Hepatocyte (in vitro differentiated cells): ENCODE measurements around the gene COPS3. TPM values are rescaled to one million over a fixed set of nuclear protein-coding genes. Genes with fewer than 3 reads are reported as not detected.
"Not testable (repeated sequence)": the region's sequence is repeated elsewhere in the genome, so short reads cannot be mapped to it uniquely, and the experiment has no call there.

ENCODE experiments used
- DNase-seq: peaks from one replicate; pipeline ENCODE4 v3.0.0-alpha.2; 2016; ENCODE audit warnings: low spot score
- H2AFZ ChIP-seq: fragments of 200-600 bp; sonication (generic); 2 replicates; pipeline ENCODE4 v1.6.0; 2016; ENCODE audit warnings: antibody characterized with exemption, mild to moderate bottlenecking
- H3K27ac ChIP-seq: fragments of 200-600 bp; sonication (generic); 2 replicates; pipeline ENCODE4 v1.5.1; 2016; ENCODE audit warnings: mild to moderate bottlenecking
- H3K27me3 ChIP-seq: fragments of 200-600 bp; sonication (generic); 2 replicates; pipeline ENCODE4 v1.6.1; 2016
- H3K36me3 ChIP-seq: fragments of 200-600 bp; sonication (generic); replicated peaks from 2 replicates; pipeline ENCODE4 v1.5.1; 2016; ENCODE audit warnings: low read depth; ENCODE audit not compliant: insufficient read depth
- H3K4me1 ChIP-seq: fragments of 200-600 bp; sonication (generic); 2 replicates; pipeline ENCODE4 v1.5.1; 2016; ENCODE audit warnings: mild to moderate bottlenecking, moderate library complexity; ENCODE audit not compliant: insufficient read depth
- H3K4me2 ChIP-seq: fragments of 200-600 bp; sonication (generic); 2 replicates; pipeline ENCODE4 v1.6.0; 2016
- H3K4me3 ChIP-seq: fragments of 200-600 bp; sonication (generic); 2 replicates; pipeline ENCODE4 v1.5.1; 2016; ENCODE audit warnings: mild to moderate bottlenecking
- H3K79me2 ChIP-seq: fragments of 200-600 bp; sonication (generic); 2 replicates; pipeline ENCODE4 v1.6.0; 2017; ENCODE audit warnings: mild to moderate bottlenecking
- H3K9me2 ChIP-seq: fragments of 200-600 bp; sonication (generic); replicated peaks from 2 replicates; pipeline ENCODE4 v1.6.0; 2017; ENCODE audit warnings: mild to moderate bottlenecking; ENCODE audit not compliant: insufficient read depth
- H3K9me3 ChIP-seq: fragments of 200-600 bp; sonication (generic); 2 replicates; pipeline ENCODE4 v1.5.1; 2016; ENCODE audit warnings: low read depth, mild to moderate bottlenecking
- H4K20me1 ChIP-seq: fragments of 200-600 bp; sonication (generic); 2 replicates; pipeline ENCODE4 v1.6.0; 2016; ENCODE audit warnings: mild to moderate bottlenecking; ENCODE audit not compliant: insufficient read depth, poor library complexity, severe bottlenecking
- EZH2 ChIP-seq: fragments of 200-600 bp; sonication (generic); IDR thresholded peaks from 2 replicates; pipeline ENCODE4 v1.6.1; 2016; ENCODE audit warnings: antibody characterized with exemption, mild to moderate bottlenecking, borderline replicate concordance
- EZH2phosphoT487 ChIP-seq: fragments of 200-600 bp; sonication (generic); IDR thresholded peaks from one replicate; pipeline ENCODE4 v1.6.1; 2018; ENCODE audit warnings: antibody characterized with exemption, mild to moderate bottlenecking, low read depth, moderate library complexity; ENCODE audit not compliant: unreplicated experiment, severe bottlenecking
- WGBS: methylation state at CpG from one replicate; pipeline ENCODE4 v1.1.6; 2016; ENCODE audit warnings: low lambda C conversion rate; ENCODE audit errors: missing lambda C conversion rate; 5-methylcytosine and 5-hydroxymethylcytosine counted together
- polyA plus RNA-seq: library from polyadenylated mRNA; unstranded; fragments of >200 nt; fragmentation: Nextera tagmentation; extraction: Ambion mirVana; gene quantifications from 2 replicates; pipeline ENCODE4 v1.2.1, GENCODE V29; 2016
- total RNA-seq: library from RNA; depleted of rRNA; stranded (reverse); fragments of >200 nt; gene quantifications from 2 replicates; pipeline ENCODE4 v1.2.3, GENCODE V29; 2014
- TF ChIP-seq, protein P1 (sequence below): fragments of 200-600 bp; sonication (generic); IDR thresholded peaks from 2 replicates; pipeline ENCODE4 v1.5.1; 2016; ENCODE audit warnings: antibody characterized with exemption, mild to moderate bottlenecking; ENCODE audit not compliant: poor library complexity

The COPS3 gene
- total and polyA plus RNA-seq, 2 experiments from 2014 or later: 56.4 to 69.5 TPM

- H3K79me2 ChIP-seq: no peaks in the 10 kb centered on the region
- no peak for DNase-seq
- H3K4me2 ChIP-seq: peak overlapping the region; percentile 92
- no peaks in the 10 kb centered on the region for H3K9me2 ChIP-seq
- H3K27me3 ChIP-seq: no peaks in the 10 kb centered on the region
- H3K36me3 ChIP-seq: no peaks in the 10 kb centered on the region
- H3K9me3 ChIP-seq: no peaks in the 10 kb centered on the region
- TF ChIP-seq, protein P1, sequence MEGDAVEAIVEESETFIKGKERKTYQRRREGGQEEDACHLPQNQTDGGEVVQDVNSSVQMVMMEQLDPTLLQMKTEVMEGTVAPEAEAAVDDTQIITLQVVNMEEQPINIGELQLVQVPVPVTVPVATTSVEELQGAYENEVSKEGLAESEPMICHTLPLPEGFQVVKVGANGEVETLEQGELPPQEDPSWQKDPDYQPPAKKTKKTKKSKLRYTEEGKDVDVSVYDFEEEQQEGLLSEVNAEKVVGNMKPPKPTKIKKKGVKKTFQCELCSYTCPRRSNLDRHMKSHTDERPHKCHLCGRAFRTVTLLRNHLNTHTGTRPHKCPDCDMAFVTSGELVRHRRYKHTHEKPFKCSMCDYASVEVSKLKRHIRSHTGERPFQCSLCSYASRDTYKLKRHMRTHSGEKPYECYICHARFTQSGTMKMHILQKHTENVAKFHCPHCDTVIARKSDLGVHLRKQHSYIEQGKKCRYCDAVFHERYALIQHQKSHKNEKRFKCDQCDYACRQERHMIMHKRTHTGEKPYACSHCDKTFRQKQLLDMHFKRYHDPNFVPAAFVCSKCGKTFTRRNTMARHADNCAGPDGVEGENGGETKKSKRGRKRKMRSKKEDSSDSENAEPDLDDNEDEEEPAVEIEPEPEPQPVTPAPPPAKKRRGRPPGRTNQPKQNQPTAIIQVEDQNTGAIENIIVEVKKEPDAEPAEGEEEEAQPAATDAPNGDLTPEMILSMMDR: no peak
- TF ChIP-seq EZH2phosphoT487 (no peak), EZH2 (no peak)
- no peak overlapping the region for H3K27ac ChIP-seq
- H3K4me3 ChIP-seq: peak overlapping the region; percentile 0
- 36% methylated on average over 13 of the region's 21 CpGs for WGBS
- H3K4me1 ChIP-seq: peaks cover 5% of the 10 kb centered on the region
- H4K20me1 ChIP-seq: no peaks in the 10 kb centered on the region
- peak overlapping the region; percentile 86 for H2AFZ ChIP-seq
Observed at GRCh38 chr17:17303847-17304490, 22.9 kb upstream of the COPS3 start.

- Histone ChIP-seq H3K79me2 (no peaks in the 10 kb centered on the region), H3K9me3 (no peaks in the 10 kb centered on the region), H3K36me3 (no peaks in the 10 kb centered on the region), H2AFZ (peak within 1 kb of the TSS; percentile 86), H3K4me2 (peak within 1 kb of the TSS; percentile 92), H3K4me1 (peaks cover 5% of the 10 kb centered on the region), H4K20me1 (no peaks in the 10 kb centered on the region), H3K4me3 (peak within 1 kb of the TSS; percentile 63), H3K27me3 (no peaks in the 10 kb centered on the region), H3K9me2 (no peaks in the 10 kb centered on the region), H3K27ac (peak within 1 kb of the TSS; percentile 65)
- TF ChIP-seq, protein P1: no peak
- no peak for TF ChIP-seq EZH2
- TF ChIP-seq EZH2phosphoT487: no peak
- peak; percentile 88 for DNase-seq
- WGBS: 2% methylated on average over 44 of the region's 107 CpGs
Observed at GRCh38 chr17:17303010-17303846, 22.2 kb upstream of the COPS3 start, which contains the start of gene NT5M. NT5M (plus strand) TSS chr17:17303373; CDS start chr17:17303551, 178 bp downstream.

DNA sequence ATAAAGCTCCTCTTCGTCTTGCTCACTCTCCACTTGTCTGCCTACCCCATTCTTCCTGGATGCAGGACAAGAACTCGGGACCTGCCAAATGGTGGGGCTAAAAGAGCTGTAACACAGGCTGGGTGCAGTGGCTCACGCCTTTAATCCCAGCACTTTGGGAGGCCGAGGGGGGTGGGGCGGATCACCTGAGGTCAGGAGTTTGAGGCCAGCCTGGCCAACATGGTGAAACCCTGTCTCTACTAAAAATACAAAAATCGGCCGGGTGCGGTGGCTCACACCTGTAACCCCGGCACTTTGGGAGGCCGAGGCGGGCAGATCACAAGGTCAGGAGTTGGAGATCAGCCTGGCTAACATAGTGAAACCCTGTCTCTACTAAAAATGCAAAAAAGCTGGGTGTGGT is 20.6 kb upstream of the COPS3 start:
- H3K4me3 ChIP-seq, DNase-seq, H3K9me3 ChIP-seq, H3K4me2 ChIP-seq, H3K36me3 ChIP-seq, H3K9me2 ChIP-seq, H4K20me1 ChIP-seq, H2AFZ ChIP-seq, H3K27me3 ChIP-seq, H3K27ac ChIP-seq, H3K4me1 ChIP-seq, H3K79me2 ChIP-seq: not testable (repeated sequence)
- 94% methylated on average over 11 of the region's 11 CpGs for WGBS
